ENCODE data around the gene GLI3. TPM values are rescaled to one million over a fixed set of nuclear protein-coding genes. Genes with fewer than 3 reads are reported as not detected.

GLI3 gene
- total and polyA plus RNA-seq, 2 donors from 2014 or later = 0.92 to 11.1 TPM

DNA sequence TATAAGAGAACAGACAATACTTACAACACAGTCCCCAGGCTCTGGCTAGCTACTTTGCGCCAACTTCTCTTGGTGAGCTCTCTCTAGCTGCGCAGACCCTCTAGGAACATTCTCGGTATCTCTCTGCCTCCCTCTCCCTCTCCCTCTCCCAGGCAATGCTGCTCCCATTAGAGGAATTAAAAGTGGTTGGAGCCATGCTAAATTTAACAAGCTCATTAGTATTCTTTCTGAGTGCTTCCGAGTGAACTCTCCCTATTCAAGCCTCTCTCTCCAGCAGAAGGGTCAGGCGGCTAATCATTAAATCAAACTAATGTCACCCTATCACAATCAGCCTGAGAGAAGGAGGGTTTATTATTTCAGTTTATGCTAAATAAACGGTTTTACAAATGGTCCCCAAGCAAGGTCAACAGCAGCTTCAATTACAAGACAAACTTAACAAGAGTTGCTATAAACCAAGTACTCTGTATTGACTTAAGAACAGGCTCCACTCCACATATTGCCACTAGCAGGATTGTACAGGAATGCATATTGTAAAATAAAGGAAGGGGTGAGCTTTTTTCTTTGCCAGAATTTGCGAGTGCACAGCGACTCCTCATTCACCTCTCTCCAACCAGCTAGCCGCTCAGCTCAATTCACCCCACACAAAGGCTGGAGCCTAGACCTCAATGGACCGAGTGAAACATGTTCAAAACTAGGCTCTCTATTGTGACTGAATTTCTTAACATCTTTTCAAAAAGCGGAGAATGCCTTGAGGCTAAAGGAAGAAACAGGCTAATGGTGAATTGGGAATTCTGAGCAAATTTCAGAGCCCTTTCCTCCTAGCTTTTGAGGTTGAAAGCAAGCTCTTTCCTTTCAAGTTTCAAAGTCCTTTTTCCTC, 84.4 kb downstream of the GLI3 start:
- Histone ChIP-seq H3K9ac (ENCODE audit: low read length in 3 of 3) (no peak overlapping the region), H3K27ac (ENCODE audit: low read depth in 2 of 2, low read length in 2 of 2) (no peak overlapping the region), H3K27me3 (ENCODE audit: control insufficient read depth, insufficient read depth, low read length) (no peaks in the 10 kb centered on the region), H3K9me3 (ENCODE audit: control insufficient read depth in 2 of 3, insufficient read depth in 1 of 3, low read length in 3 of 3) (no peaks in the 10 kb centered on the region), H3K4me1 (ENCODE audit: control insufficient read depth in 2 of 3, insufficient read depth in 2 of 3, low read depth in 1 of 3, low read length in 3 of 3) (peaks cover 0 to 9% (median 3%) of the 10 kb centered on the region in 3 donors), H3K4me3 (ENCODE audit: low read length in 3 of 3) (no peak overlapping the region), H3K36me3 (ENCODE audit: control insufficient read depth in 2 of 3, insufficient read depth in 3 of 3, low read length in 3 of 3) (no peaks in the 10 kb centered on the region)
- DNase-seq (peak in 3 of 5 donors; percentile 69 to 94 (median 90)), FAIRE-seq (no peak)
- intact Hi-C loops (cut with DNase I) = no loop called here
- TF ChIP-seq, protein P1, sequence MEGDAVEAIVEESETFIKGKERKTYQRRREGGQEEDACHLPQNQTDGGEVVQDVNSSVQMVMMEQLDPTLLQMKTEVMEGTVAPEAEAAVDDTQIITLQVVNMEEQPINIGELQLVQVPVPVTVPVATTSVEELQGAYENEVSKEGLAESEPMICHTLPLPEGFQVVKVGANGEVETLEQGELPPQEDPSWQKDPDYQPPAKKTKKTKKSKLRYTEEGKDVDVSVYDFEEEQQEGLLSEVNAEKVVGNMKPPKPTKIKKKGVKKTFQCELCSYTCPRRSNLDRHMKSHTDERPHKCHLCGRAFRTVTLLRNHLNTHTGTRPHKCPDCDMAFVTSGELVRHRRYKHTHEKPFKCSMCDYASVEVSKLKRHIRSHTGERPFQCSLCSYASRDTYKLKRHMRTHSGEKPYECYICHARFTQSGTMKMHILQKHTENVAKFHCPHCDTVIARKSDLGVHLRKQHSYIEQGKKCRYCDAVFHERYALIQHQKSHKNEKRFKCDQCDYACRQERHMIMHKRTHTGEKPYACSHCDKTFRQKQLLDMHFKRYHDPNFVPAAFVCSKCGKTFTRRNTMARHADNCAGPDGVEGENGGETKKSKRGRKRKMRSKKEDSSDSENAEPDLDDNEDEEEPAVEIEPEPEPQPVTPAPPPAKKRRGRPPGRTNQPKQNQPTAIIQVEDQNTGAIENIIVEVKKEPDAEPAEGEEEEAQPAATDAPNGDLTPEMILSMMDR (IDR thresholded peaks at IDR 0.05; ENCODE audit: borderline replicate concordance, extremely low read depth, insufficient read depth) = no peak

DNA sequence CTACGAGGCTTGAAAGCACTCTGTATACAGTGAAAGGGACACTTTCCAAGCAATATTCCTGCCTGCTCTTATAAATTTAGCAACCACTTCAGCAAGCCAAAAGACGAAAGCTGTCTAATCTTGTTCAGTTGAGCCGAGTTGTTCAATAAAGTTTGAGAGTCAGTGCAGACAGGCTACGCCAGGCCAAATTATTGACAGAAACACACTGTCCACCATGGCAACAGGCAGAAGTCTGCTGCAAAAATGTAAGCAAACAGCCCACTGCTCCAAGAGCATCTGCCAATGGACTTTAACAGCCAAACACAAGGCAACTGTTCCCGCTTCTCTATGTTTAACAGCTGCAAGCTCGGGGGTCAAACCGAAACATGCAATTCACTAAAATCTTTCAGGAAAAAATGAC, 85.7 kb downstream of the GLI3 start:
- no peak overlapping the region for H3K9ac ChIP-seq (ENCODE audit: low read length in 3 of 3)

DNA sequence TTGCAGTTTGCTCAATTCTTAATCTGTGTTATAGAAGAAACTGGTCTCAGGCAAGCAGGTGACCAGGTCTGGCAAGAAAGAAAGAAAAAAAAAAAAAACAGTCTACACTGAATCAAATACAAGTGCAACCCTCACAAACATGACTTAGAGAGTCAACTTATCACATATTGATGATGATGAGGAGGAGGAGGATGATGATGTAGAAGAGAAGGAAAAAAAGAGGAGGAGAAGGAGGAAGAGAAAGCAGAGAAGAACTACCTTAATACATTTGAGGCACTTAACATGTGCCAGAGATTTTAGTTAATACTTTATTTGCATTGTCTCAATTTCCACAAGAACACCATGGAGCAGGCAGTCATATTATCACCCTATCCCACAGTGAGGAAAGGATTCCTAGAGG, 91.5 kb downstream of the GLI3 start:
- intact Hi-C loops (cut with DNase I) = no loop called here
- no peaks in the 10 kb centered on the region for H3K9me3 ChIP-seq (ENCODE audit: control insufficient read depth in 2 of 3, insufficient read depth in 1 of 3, low read length in 3 of 3)

More for the DNA sequence above, 85.7 kb downstream of the GLI3 start:
- no peaks in the 10 kb centered on the region for H3K36me3 ChIP-seq (ENCODE audit: control insufficient read depth in 2 of 3, insufficient read depth in 3 of 3, low read length in 3 of 3)
- no peaks in the 10 kb centered on the region for H3K9me3 ChIP-seq (ENCODE audit: control insufficient read depth in 2 of 3, insufficient read depth in 1 of 3, low read length in 3 of 3)
- TF ChIP-seq, protein P1 (IDR thresholded peaks at IDR 0.05; ENCODE audit: borderline replicate concordance, extremely low read depth, insufficient read depth) = no peak
- peak in 3 of 5 donors; percentile 57 to 85 (median 77) for DNase-seq
- FAIRE-seq = no peak
- H3K4me1 ChIP-seq (ENCODE audit: control insufficient read depth in 2 of 3, insufficient read depth in 2 of 3, low read depth in 1 of 3, low read length in 3 of 3) = peaks cover 0 to 4% (median 3%) of the 10 kb centered on the region in 3 donors
- intact Hi-C loops (cut with DNase I) = no loop called here
- H3K27me3 ChIP-seq (ENCODE audit: control insufficient read depth, insufficient read depth, low read length) = no peaks in the 10 kb centered on the region
- no peak overlapping the region for H3K27ac ChIP-seq (ENCODE audit: low read depth in 2 of 2, low read length in 2 of 2)
- no peak overlapping the region for H3K4me3 ChIP-seq (ENCODE audit: low read length in 3 of 3)

More for the DNA sequence above, 91.5 kb downstream of the GLI3 start:
- H3K27me3 ChIP-seq (ENCODE audit: control insufficient read depth, insufficient read depth, low read length) = no peaks in the 10 kb centered on the region
- TF ChIP-seq, protein P1 (IDR thresholded peaks at IDR 0.05; ENCODE audit: borderline replicate concordance, extremely low read depth, insufficient read depth) = no peak
- FAIRE-seq = no peak
- H3K9ac ChIP-seq (ENCODE audit: low read length in 3 of 3) = no peak overlapping the region
- DNase-seq = no peak
- no peak overlapping the region for H3K27ac ChIP-seq (ENCODE audit: low read depth in 2 of 2, low read length in 2 of 2)
- no peaks in the 10 kb centered on the region for H3K36me3 ChIP-seq (ENCODE audit: control insufficient read depth in 2 of 3, insufficient read depth in 3 of 3, low read length in 3 of 3)
- no peaks in the 10 kb centered on the region for H3K4me1 ChIP-seq (ENCODE audit: control insufficient read depth in 2 of 3, insufficient read depth in 2 of 3, low read depth in 1 of 3, low read length in 3 of 3)
- H3K4me3 ChIP-seq (ENCODE audit: low read length in 3 of 3) = no peak overlapping the region

Data from kidney (tissue), 14 donors.